NCI-H748 treated with DMSO at 0.1 percent for 48 hours (cell line): Measurements from ENCODE around the gene AP4S1.
"Not testable (repeated sequence)": the region's sequence is repeated elsewhere in the genome, so short reads cannot be mapped to it uniquely, and the experiment has no call there.

Experiments used
- DNase-seq: peaks from one replicate; lab custom pipeline; 2025; lab: John Stamatoyannopoulos, UW

The AP4S1 gene

GRCh38 chr14:31043379-31043778 lies 17.9 kb downstream of the AP4S1 start:
- no peak for DNase-seq

GRCh38 chr14:31045501-31046080 lies 20.1 kb downstream of the AP4S1 start:
- DNase-seq, result no peak

GRCh38 chr14:31047503-31047902 lies 22.1 kb downstream of the AP4S1 start:
- no peak for DNase-seq

GRCh38 chr14:31051023-31051422 lies 25.6 kb downstream of the AP4S1 start:
- no peak for DNase-seq

GRCh38 chr14:31051511-31051910 lies 26.1 kb downstream of the AP4S1 start:
- DNase-seq, result no peak

- DNase-seq, result not testable (repeated sequence)
Measured at GRCh38 chr14:31052905-31053586, 27.6 kb downstream of the AP4S1 start.

GRCh38 chr14:31057035-31057434 lies 31.6 kb downstream of the AP4S1 start:
- no peak for DNase-seq

GRCh38 chr14:31057701-31058364 lies 32.4 kb downstream of the AP4S1 start:
- DNase-seq, result no peak

GRCh38 chr14:31059152-31059924 lies 33.9 kb downstream of the AP4S1 start:
- no peak for DNase-seq

GRCh38 chr14:31060253-31060875 lies 34.9 kb downstream of the AP4S1 start:
- no peak for DNase-seq

- not testable (repeated sequence) for DNase-seq
Measured at GRCh38 chr14:31062908-31063307, 37.5 kb downstream of the AP4S1 start.

- no peak for DNase-seq
Measured at GRCh38 chr14:31068235-31068634, 42.8 kb downstream of the AP4S1 start.

GRCh38 chr14:31069343-31069742 lies 43.9 kb downstream of the AP4S1 start:
- no peak for DNase-seq

GRCh38 chr14:31070431-31070830 lies 45.0 kb downstream of the AP4S1 start:
- DNase-seq, result no peak

- DNase-seq, result no peak
Measured at GRCh38 chr14:31071151-31071550, 45.7 kb downstream of the AP4S1 start.

- DNase-seq, result no peak
Measured at GRCh38 chr14:31075144-31075543, 49.7 kb downstream of the AP4S1 start.

- no peak for DNase-seq
Measured at GRCh38 chr14:31078766-31079165, 53.3 kb downstream of the AP4S1 start.

GRCh38 chr14:31080056-31080455 lies 54.6 kb downstream of the AP4S1 start:
- no peak for DNase-seq

- no peak for DNase-seq
Measured at GRCh38 chr14:31080484-31080883, 55.0 kb downstream of the AP4S1 start.

- no peak for DNase-seq
Measured at GRCh38 chr14:31083781-31084180, 58.3 kb downstream of the AP4S1 start.

- DNase-seq, result no peak
Measured at GRCh38 chr14:31084385-31084784, 58.9 kb downstream of the AP4S1 start.

- no peak for DNase-seq
Measured at GRCh38 chr14:31085027-31085426, 59.6 kb downstream of the AP4S1 start.
